Eye (tissue), 1 donor: ENCODE results near the gene PDLIM1.

Experiments
- DNase-seq: peaks from one replicate; pipeline ENCODE4 v3.0.0-alpha.2; 2015

PDLIM1 gene, protein sequence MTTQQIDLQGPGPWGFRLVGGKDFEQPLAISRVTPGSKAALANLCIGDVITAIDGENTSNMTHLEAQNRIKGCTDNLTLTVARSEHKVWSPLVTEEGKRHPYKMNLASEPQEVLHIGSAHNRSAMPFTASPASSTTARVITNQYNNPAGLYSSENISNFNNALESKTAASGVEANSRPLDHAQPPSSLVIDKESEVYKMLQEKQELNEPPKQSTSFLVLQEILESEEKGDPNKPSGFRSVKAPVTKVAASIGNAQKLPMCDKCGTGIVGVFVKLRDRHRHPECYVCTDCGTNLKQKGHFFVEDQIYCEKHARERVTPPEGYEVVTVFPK

GRCh38 chr10:95290461-95291364 lies at the start of gene PDLIM1:
Gene PDLIM1, minus strand, starts transcription at chr10:95291003. Its CDS starts 88 bp downstream, at chr10:95290915.
- peak; percentile 78 for DNase-seq

GRCh38 chr10:95339863-95340262 lies 49.1 kb upstream of the PDLIM1 start:
- DNase-seq, result no peak

DNA sequence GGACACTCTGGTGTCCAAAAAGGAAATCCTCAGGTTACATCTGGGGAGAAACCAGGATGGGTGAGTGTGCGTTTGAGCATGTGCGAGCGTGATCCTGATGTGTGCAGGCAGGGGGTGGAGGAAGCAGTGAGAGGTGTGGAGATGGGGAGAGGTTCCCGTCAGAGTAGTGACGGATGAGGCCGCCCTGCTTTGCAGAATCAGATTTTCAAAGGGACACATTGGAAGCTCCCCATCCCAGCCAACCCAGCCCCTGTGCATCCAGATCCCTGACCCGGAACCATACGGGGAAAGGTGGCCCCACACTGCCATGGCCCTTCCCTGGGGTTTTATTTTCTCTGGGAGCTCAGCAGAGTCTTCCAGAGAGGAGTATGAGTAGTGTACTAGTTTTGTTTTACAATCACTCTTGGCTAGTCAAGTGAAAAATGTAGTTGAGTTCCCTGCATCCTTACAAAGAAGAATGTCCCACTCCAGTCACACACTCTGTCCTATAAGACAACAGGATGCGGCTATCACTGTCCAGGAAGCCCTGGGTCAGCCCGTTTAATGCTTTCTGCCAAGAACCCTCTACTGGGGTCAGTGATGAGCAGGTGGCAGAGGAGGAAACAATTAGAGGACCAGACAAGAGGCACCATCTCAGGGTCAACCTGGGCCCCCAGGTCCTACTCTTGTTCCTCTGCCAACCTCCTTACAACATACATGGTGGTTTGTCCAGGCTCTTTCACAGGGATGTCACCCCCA lies 46.8 kb upstream of the PDLIM1 start:
- no peak for DNase-seq

DNA sequence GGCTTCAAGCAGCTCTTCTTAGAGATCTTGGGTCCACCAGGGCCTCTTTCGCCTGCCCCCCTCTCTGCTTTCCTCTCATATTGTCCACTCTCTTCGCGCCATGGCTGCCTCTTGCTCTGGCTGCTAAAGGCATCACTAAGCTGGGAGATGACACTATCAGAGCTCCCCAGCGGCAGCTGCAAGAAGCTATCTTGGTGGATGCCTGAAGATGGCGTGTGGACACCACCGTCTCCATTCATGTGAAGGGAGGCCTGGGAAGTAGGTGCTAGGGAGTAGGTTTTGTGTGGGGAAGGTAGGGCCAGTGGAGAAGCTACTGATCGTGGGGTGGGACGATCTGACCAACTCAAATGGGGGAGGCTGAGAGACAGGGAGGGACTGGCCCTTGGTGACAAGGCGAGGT lies 45.9 kb upstream of the PDLIM1 start:
- DNase-seq, result no peak

DNA sequence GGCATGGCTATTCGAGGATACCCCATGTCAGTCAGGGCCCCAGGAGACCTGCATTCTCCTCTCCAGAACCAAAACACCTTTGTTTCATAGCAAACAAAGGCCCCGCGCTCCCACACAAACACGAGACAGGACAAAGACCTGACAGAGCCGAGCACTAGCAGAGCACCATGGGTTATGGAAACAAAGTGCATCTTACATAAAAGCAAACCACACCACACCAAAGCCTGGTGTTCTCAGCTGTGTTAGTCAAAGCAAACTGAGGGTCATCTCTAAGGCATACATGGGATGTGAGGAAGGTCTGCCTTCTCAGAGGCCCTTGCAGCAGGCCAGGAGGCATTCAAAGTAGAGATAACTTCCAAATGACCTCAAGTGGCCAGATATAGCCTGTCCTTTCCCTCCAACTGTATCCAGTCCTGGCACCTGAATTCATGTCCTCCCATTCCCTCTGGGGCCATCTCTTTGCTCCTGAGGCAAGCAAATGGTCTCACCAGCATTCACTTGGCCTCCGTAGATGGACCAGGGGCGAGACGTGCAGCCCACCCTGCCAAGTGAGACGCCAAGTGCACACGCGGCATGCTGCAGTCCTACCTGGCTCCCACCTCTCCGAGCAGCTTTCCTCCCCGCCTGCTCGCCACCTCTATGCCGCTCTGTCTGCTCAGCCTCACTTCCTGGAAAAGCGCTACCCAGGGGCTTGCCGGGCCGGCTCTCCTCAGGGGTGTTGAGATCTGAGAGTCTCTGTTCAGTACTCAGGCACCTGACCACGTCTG lies 45.3 kb upstream of the PDLIM1 start:
- no peak for DNase-seq

DNA sequence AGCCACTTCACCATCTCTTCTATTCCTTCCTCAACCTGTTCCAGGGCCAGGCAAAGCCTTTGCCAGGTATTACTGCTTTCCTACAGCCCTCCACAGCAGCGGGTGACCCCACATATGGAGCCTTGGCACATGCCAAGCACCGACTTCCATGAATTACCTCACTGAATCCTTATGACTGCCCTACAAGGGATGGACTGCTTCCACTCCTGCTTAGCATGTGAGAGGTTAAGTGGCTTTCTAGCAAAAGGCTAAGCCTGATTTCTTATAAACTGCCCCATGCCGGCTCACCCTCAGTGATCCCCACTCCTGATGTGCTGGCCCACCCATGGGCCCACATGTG lies 44.0 kb upstream of the PDLIM1 start:
- DNase-seq, result no peak

DNA sequence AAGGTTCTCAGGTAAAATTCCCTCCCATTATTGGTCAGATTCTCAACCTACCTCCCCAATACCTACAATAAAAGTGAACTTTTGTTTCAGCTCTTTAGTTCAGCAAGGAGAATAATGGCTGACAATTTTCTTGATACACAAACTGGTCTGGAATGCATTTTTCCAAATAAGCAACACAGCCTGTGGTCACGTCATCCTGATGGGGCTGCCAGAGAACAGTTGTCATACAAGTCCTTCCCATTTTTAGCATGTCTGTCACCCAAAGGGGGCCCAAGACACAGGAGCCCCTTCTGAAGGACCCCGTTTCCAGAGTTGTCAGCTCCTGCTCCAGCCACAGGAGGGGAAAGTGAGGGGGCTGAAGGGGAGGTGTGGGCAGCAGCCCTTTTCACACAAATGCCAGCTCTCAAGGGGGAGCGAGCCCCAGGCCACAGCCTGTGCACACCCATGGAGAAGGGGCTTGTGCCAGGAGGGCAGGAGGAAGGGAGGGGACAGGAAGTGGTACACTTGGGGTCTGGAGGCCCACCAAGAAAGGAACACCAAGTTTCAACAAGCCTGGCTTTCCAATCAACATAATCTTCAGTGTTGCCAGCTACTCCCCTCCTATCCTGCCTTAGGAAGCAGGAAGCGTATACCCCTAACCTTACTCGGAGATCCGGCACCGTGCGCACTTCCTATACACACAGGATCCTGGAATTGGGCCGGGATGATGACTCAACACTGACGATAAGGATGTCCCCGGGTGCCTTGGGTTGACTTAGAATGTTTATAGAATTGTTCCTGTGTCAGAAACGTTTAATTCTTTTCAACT lies 43.4 kb upstream of the PDLIM1 start:
- DNase-seq, result no peak

- DNase-seq, result no peak
Observed at GRCh38 chr10:95332666-95333249, 42.0 kb upstream of the PDLIM1 start.

GRCh38 chr10:95331596-95332130 lies 40.9 kb upstream of the PDLIM1 start:
- DNase-seq, result no peak

GRCh38 chr10:95330966-95331453 lies 40.2 kb upstream of the PDLIM1 start:
- DNase-seq, result no peak

GRCh38 chr10:95329296-95329695 lies 38.5 kb upstream of the PDLIM1 start:
- DNase-seq, result no peak

GRCh38 chr10:95328013-95328412 lies 37.2 kb upstream of the PDLIM1 start:
- DNase-seq, result no peak

DNA sequence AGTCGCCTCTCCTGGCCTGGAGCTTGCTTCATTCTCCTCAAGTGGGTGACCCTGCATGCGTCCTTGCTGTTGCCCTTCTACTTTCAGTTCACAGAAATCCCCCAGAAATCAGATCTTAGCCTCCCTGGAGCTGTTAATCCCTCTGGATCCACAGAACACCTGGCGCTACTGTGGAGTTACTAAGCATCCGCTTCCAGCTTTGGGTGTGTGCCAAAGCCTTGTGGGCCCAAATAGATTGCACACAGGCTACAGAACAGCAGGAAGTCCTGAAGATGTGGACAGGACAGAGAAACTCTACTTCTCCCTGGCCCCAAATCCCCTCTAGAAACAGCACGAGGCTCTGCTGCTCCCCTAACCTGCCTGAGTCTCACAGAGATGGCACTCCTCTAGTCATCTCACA lies 36.6 kb upstream of the PDLIM1 start:
- DNase-seq, result peak; percentile 46

- DNase-seq, result no peak
Observed at GRCh38 chr10:95326396-95326795, 35.6 kb upstream of the PDLIM1 start.

DNA sequence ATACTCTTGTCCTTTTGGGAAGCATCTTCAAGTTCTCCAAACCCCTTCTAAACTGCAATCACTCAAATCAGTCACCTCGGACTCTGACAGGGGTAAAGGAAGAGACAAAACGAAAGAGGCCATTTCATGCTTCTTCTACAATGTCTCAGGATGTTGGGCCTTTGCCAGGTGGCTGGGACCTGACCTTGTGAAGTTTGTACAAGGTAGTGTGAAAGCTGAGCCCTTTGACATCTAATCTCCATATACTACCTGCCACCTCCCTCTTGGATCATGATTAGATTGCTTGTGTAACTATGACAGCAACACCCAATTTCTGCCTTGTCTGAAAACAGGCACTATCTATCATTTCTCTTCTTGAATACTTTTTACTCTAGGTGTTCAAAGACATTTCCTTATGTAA lies 35.1 kb upstream of the PDLIM1 start:
- DNase-seq, result no peak

DNA sequence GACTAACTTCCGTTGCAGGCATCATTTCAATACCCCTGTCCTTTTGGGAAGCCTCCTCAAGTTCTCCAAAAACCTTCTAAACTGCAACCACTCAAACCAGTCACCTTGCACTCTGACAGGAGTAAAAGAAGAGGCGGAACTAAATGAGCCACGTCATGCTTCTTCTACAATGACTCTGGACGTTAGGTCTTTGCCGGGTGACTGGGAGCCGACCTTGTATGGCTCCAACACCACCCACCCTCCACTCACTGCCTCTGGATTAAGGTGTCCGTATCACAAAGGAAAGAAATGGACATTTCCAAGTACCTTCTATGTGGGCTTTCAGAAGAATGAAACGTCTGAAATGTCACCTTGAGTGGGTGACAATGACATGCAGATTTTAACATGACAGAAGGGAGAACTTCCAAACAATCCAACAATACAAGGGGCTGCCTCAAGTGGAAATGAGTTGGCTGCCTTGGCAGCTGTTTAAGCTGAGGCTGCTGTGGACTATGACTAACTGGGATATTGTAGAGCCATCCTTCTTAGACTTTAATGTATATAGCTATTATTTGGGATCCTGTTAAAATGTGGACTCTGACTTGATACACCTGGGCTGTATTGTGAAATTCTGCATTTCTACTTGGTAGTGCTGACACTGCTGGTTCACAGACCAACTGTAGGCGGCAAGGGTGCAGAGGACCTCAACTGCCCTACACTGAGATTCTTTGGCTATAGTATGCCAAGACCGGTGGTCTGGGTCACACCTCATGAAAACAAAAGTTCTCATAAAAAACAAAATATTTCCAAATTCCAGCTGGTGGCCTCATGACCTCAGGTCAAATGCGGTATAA lies 33.8 kb upstream of the PDLIM1 start:
- DNase-seq, result no peak

DNA sequence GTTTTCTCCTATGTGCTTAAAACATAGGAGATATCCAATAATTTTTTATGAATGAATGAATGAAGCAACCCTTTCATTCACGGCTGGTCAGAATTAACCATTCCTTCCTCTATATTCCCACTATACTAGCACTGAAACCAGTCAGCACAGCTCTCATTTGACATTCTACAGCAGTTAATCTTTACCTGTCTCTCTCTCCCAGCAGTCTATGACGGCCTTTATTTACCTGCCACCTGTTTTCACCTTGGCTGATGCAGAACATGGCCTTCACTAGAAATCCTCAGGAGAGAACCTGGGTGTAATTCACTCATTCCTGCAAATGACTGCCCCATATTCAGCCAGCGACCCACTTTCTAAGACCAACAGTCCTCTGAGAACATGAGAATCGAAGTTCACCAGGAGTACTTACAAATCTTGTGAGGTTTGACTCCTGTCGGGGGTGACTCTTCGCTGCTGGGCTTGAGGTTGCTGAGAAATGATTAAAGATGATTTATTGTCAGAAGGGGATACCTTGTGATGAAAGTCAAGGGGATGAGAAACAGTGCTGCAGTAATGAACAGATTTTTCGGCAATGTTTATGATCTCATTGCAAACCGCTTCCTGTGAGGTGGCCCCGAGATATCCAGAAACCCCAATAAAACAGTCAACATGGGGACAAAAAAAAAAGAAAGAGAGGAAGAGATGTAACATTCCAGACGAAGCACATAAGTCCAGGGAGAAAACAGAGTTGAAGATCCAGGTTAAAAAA lies 30.9 kb upstream of the PDLIM1 start:
- DNase-seq, result no peak

DNA sequence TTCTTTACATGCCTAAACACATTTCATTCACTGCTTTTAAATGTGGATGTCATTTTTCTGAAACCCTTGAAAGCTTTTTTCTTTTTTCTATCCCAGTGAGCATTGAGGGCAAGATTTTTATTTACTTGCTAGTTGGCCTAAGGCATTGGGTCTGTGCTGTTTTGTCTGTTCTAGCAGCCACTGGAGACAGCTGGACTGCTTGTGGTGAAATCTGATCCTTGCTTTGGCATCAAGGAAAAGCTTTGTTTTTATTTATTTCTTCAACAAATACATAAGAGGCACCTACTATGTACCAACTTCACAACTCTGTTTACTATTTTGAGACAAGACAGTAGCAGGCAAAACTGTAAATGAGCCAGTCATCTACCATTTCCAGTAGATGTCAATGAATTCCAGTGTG lies 28.4 kb upstream of the PDLIM1 start:
- peak; percentile 29 for DNase-seq

- no peak for DNase-seq
Observed at GRCh38 chr10:95315509-95315908, 24.7 kb upstream of the PDLIM1 start.
